GM19455 (cell line): ENCODE data around the gene PUDP.

Experiments
- ATAC-seq: cut with Tn5 transposase; IDR thresholded peaks from one replicate; pipeline ENCODE4 v1.9.1; 2021; ENCODE audit not compliant: unreplicated experiment

Gene PUDP

DNA sequence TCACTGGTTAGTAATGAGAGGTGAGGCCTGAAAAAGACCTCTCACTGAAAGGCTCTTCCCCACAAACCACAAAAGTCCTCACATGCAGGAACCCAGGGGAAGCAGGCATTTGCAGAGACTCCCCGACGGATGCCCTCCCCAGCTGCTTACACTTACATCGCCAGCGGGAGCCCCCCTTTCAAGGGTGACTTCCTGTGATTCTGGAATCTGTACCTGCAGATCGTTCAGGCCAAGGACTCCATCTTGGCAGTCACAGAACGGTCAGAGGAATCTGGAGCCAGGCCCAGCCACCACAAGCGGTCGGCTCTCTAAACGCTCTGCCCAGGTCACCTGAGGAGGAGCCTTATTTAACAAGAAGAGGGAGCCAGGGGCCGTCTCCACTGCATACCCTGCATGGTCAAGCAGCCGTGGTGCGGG, 71.7 kb downstream of the PUDP start:
- no peak for ATAC-seq

DNA sequence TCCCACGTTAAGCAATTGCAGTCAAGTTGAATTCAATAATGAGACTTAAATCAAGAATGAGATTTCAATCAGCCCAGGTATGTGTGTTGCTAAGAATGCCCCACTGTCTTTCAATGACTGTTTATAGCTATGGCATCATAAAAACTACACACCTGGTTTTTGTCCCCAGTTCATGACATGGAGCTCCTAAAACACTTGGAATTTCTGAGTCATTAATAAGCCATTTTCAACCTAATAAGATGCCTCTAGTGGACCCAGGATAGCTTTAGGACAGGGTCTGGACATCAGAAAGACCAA, 73.1 kb downstream of the PUDP start:
- no peak for ATAC-seq

DNA sequence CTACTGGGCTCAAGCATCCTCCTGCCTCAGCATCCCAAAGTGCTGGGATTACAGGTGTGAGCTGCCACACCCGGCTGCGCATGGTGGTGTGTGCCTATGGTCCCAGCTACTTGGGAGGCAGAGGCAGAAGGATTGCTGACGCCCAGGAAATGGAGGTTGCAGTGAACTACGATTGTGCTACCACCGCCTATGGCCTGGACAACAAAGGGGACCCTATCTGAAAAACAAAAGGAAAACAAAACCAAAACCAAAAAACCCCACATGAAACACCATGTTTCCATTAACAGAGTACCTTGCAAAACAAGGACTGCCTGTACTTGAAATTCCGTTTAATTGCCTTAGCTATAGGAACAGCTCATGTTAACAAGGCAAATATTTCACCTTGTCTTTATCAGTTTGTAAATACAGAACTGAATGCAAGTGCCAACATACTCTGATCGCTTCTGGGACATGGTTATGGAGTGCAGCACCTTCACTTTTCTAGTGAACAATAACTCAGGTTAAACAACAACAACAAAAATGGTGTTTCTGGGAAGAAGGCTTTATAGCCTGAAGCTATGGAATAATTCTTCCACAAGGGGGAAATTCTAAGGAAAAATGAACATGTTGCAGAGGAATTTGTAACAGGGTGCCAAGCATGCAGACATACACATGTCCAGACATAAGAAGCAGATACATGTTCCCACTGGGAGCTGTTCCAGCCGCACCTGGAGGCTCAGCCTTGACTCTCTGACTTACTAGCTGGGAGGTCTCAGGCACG, 73.6 kb downstream of the PUDP start:
- no peak for ATAC-seq

DNA sequence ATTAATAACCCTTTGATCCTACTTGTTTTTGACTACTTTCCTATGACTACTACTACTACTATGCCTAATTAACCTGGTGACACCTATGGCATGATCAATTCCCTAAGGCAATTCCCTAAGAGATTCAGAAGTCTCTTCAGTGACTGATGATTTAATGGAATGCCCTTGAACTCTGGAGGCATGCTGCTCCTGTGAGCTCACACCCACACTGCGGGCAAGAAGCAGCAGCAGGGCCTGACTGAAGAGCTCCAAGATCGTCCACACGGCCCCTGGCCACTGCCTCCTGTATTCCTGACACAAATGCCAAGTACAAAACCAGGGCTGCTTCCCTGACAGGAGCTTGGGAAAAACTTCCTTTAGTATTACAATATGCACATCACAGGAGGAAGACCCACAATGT, 74.6 kb downstream of the PUDP start:
- ATAC-seq = no peak

DNA sequence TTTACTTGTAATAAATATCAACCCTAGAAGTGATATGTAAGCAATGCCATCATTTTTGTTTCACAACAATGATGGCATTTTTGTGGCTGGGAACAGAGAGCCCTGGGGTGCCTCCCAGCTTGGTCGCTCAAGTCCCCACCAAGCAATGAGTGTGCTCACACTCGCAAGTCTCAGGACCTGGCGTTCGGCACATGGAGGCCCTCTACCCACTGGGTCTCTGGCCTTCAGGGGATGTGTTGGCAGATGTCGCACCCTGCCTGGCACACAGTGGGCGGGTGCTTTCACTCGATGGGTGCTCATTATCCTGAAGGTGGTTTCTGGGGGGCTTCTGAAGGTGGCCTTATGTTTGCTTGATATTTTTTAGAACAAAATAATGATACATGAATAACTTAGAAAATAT, 75.1 kb downstream of the PUDP start:
- no peak for ATAC-seq

DNA sequence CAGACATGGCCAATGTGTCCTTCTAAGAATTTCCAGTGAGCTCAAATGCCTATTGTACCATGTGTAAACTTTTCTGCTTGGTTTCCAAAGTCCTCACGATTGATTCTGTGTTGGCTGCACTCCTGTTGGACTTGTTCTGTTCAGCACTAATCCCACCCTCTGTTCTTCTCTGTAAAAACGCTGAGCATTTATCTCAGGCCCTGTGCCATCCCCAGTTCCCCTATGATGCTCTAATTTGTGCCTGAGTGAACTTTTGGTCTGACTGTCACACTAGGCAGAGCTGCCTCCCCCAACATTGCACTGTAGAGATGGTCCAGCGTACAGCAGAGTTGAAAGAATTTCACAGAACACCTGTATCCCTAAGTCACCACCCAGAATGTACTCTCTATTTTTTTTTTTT, 76.6 kb downstream of the PUDP start:
- ATAC-seq = no peak

DNA sequence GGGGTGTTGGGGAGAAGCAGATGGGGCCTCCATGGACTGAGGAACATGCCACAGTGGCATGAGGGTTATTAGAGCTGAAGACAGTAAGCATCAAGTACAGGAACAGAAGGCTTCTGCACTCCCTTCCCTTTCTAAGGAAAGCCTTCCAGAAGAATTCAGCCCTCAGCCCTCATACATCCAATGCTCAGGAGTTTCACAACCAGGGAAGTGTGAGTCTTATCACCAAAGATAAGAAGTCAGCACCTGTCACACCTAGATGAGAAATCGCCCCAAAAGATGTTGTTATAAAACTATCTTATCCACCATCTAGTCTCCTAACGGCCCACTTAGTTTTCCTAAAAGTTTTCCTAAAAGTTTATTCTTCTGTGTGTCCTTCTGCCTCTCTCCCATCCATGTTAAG, 78.4 kb downstream of the PUDP start:
- no peak for ATAC-seq

DNA sequence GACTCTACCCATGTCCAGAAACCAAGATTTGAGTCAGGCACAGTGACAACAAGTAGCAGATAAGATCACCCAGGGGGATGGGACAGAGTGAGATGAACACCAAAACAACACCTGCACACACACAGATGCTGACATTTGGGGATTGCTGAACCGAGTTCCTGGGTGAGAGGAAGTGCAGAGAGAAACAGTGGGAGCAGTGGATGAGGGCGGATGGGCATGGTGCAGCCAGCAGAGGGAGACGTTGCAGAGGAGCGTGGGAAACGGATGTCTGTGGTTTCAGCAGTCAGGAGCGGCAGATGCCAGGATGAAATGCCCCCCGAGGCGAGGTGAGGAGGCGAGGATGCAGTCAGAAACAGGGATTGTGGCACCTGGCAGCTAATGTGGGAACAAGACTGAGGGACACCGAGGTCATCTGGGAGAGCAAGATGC, 79.0 kb downstream of the PUDP start:
- ATAC-seq = no peak

DNA sequence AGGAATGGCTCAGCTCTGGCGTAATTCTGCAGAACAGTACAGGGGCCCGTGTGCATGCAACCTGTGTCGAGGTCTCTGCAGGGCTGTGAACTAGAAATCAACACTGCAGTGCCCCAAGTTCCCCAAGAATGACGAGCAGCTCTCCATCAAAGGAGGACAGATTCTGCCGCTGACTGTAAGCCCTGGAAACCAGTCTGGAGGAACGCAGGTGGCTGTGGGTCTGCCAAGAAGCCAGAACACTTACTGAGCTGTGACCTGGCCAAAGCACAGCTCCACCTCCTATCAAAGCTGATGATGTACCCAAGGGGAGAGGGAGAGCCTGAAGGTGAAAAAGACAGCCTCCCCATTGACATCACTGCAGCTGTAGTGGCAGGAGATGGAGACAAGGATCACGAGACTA, 80.7 kb downstream of the PUDP start:
- no peak for ATAC-seq

DNA sequence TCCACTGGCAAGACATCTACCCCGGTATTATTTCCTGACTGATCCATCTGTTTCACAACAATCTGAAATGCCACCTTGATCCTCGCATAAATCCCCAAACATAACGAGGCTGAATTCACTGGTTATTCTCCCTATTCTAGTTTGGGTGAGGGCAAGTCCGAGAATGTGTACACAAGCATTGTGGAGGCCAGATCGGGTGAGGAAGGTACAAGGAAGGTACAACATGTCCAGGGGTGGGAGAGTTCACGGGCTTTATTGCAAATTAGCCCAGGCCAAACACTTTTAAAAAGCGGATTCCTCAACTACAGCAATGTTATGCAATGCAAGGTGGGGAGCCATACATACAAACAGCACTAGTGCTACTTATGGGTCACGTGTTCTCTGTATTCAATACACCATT, 82.5 kb downstream of the PUDP start:
- ATAC-seq = no peak

DNA sequence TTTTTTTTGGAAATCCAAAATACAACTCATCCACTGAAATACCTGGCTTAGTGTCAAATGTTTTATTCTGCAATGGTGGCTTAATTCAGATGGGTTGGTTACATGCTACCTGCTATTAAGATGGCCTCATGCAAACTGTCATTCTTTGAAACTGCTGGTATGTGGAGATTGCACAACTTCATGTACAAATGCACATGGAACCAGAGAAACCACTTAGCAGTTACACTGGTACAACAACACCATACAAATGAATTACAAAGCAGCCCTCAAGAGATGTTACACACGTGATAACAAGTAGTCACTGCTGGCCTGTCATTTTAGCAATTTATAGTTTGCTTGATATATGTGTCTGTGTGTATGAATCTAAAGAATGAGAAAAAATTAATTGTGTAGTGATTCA, 85.0 kb downstream of the PUDP start:
- no peak for ATAC-seq

DNA sequence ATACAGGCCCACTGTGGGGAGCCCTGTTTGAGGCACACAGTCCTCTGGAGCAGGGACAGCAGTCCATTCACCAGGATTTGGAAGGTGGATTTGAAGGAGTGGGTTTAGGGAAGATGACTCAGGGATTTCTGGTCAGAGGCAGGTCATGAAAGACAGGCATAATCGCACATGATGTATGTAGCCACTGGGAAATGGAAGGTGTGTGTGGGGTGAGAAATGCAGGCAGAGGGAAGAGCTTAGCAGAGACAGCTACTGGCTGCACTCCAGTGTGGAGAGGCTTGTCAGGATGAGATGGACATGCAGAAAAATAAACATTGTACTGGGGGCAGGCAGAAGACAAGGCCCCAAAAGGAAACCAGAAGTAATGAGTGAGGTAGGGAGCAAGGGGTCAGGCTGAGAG, 85.7 kb downstream of the PUDP start:
- no peak for ATAC-seq

DNA sequence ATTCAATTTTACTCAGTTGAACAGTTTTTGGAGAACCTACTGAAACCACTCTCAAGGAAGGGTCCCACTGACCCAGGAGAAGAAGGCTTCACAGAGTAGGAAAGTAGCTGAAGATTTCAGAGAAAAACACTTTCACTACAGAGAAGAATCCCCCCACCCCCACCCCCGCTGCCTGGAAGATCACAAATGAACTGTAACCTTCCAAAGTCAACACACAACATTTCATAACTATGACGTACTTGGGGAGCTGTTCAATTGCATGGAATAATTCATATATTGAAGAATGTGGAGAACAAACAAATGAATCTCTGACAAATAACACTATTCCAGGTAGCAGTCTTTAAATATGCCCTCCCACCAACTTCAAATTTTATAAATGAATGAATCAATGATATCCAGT, 86.5 kb downstream of the PUDP start:
- no peak for ATAC-seq

DNA sequence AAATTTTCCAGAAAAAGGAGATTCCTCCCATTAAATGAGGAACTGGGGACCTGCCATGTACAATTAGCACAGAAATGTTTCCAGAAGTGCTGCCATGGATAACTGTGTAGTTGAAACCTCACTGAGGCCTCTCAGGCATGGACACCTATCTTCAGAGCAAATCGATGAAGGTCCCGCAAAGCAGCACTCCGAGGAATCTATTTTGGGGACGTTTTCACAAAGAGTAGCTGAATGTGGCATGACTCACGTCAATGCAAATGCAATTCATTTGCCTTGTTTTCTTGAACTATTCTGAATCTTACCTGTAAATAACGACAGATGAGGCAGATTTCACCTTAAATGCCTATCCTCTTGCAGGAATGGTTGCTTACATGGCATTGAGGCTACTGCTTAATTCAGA, 87.5 kb downstream of the PUDP start:
- no peak for ATAC-seq

DNA sequence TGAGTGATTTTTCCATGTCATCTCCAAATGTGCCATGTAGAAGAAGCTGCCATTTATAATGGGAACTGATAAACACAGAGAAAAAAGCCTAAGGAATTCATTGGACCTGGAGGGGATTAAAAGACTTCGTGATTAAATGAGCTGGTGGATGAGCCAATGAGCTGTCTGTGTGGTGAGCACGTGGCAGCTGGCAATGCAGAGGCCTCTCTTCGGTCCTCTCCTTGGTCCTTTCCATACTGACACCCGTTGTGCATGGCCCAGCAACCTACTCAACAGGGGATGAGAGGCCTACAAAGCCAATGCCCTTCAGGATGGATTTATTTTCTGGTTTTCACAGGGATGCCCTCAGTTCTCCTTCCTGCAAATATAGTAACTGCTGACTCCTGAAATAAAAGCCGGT, 88.1 kb downstream of the PUDP start:
- ATAC-seq = no peak

DNA sequence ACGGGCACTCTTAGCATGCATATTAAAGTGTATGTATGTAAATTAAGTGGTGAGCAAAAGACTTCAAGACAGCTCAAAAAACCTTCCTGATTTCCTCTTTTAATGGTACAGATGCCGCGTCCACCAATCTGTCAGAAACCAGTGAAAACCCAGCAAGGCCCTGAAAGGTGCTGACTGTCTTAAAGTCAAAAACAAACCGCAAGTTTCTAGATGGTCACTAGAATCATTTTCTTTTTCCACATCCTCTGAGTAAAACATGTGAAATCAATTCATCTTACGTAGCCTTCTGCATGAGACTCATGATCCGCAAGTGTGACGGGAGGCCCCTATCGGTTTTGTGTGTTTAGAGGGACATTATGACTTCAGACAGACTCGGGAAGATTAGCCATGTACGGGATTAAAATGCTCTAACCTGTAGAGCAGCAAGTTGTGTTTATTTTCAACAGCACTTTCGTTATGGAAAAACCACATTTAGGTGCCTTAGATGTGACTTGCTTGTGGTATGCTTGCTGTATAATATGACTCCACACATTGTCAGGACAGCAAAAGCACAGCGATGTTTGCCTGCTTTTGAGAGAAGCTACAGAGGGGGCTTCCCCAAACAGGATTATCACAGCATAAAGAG, 88.6 kb downstream of the PUDP start:
- ATAC-seq = peak; percentile 92

DNA sequence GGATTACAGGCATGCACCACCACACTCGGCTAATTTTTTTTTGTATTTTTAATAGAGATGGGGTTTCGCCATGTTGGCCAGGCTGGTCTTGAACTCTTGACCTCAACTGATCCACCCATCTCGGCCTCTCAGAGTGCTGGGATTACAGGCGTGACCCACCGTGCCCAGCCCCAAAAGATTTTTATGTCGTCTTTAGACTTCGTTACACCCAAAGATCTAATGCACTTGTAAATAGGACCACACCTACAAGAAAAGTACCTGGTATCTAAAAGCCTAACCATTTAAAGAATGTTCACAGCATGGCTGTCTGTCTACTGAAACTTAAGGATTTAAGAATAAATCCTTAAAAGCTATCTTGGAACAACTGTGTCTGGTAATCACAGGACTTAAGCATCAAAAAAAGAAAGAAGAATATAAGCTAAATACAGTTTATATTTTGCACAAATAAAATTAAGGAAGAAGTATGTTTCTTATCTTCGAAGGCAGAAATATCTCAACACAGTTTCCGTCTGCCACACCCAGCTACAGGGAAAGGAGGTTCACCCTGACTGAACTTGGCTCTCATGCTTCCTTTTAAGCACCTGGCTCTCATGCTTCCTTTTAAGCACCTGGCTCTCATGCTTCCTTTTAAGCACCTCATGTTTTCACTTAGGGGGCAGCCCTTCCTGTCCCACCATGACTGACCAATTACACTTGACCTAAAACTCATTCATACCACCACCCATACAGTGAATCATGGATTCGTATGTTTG, 92.4 kb downstream of the PUDP start:
- ATAC-seq = no peak

DNA sequence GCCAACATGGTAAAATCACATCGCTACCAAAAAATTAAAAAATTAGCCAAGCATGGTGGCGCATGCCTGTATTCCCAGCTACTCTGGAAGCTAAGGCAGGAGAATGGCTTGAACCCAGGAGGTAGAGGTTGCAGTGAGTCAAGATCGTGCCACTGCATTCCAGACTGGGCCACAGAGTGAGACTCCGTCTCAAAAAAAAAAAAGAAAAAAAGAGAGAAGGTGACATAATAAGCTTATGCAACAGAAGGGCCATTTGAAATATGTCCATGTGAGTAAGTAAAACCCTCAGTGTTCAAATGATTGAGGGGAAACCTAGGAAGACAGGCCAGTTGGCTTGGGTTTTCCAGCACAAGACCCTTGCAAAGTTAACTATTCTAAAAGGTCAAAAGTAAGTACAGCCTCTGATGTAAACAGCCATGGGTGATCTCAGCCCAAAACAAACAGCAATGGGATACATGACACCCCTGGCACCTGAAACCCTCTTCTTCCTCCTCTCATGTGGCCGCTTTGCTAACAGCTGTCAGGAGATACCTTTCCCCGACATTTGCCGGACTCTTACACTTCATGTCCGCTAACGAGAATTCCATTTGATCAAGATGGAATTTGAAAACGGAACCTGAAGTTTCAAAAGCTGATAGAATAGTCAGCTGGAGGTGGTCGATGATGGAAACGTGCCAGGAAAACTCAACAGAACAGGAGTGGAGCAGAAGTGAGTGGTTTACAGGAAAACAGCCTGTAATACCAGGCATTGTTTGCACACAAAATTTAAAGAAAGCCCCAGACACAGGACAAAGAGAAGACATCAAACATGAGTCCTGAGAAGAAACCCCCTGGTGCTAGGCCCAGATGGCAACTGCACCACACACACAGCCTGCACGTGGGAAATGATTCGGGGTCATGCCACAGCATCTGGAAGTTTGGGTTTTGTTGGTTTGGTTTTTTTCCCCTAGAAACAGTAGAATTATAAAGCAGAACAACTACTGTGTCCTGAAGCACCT, 93.4 kb downstream of the PUDP start:
- no peak for ATAC-seq

DNA sequence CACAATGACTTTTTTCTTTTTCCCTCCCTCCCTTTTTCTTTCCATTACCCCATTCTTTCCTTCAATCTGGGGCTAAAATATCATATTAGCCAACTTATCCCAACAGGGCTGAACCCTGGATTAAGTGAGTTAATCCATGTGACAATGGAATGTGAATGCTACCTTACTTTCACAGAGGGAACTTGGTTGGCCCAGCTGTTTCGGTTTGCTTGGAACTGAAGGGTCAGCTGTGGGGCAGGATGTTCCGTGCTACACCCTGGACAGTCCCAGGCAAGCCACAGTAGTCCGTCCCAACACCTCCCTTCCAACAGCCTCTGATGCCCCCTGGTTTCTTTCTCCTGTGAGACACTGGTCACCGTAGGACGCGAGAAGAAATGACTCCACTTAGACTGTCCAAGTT, 95.4 kb downstream of the PUDP start:
- ATAC-seq = no peak

DNA sequence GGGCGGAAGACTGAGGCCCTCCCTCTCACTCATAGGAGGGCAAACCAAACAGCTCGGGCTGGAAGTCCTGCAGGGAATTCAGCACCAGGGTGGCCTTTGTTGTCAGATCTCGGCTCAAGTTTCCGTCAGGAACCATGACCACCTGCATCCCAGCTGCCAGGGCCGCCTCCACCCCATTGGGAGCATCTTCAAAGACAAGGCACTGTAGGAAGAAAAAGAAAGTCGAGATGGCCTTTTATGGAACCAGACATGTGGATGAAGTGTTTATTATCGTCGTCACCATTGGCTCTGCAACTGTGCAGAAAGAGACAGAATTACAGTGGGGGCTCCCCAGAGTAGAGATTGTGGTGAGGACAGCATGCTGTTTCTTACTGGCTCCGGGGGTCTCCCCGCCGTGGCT, 97.7 kb downstream of the PUDP start:
- ATAC-seq = no peak

DNA sequence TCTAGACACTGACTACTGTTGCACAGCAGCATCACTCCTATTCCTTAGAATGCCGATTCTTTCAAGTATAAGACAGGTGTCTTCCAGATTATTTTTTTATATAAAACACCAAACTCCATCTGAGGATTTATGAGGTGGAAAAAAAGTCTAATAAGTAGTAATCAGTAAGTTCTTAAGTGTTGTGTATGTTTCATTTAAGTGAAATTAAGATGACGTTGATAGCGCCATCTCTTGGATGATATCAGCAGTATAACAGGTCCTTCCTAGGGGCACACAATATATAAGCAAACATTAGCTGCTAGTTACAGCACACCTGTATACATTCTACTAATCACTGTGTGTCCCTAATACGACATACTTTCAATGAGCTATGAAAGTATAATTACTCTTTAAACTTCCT, 100.0 kb downstream of the PUDP start:
- ATAC-seq = no peak
